Omental fat pad (tissue), 4 donors: ENCODE results near the gene FLT3. TPM values are rescaled to one million over a fixed set of nuclear protein-coding genes. Genes with fewer than 3 reads are reported as not detected.

Source experiments
- ATAC-seq: fragments of 150-250 bp; one replicate; pipeline ENCODE4 v1.9.1; 2016; ENCODE audit warnings: mild to moderate bottlenecking, moderate library complexity; ENCODE audit not compliant: low FRiP score
- DNase-seq: peaks from one replicate; pipeline ENCODE4 v3.0.0-alpha.2; 2019; ENCODE audit warnings: low spot score
- total RNA-seq, 4 donors: library from RNA; depleted of rRNA; stranded (reverse); fragments of >200 nt; gene quantifications; one replicate each; pipeline ENCODE4 v1.1.0, GENCODE V29; 2016
- TF ChIP-seq, protein P1 (sequence below), 3 donors: fragments of 450-650 bp; IDR thresholded peaks; one replicate each; pipeline ENCODE4 v1.5.1; 2016 to 2017; ENCODE audit warnings: antibody characterized with exemption in 3 of 3, mild to moderate bottlenecking in 3 of 3, moderate library complexity in 2 of 3

The FLT3 gene
- total RNA-seq, 4 donors from 2014 or later: 0.37 to 6.5 (median 1.1) TPM

- TF ChIP-seq, protein P1, sequence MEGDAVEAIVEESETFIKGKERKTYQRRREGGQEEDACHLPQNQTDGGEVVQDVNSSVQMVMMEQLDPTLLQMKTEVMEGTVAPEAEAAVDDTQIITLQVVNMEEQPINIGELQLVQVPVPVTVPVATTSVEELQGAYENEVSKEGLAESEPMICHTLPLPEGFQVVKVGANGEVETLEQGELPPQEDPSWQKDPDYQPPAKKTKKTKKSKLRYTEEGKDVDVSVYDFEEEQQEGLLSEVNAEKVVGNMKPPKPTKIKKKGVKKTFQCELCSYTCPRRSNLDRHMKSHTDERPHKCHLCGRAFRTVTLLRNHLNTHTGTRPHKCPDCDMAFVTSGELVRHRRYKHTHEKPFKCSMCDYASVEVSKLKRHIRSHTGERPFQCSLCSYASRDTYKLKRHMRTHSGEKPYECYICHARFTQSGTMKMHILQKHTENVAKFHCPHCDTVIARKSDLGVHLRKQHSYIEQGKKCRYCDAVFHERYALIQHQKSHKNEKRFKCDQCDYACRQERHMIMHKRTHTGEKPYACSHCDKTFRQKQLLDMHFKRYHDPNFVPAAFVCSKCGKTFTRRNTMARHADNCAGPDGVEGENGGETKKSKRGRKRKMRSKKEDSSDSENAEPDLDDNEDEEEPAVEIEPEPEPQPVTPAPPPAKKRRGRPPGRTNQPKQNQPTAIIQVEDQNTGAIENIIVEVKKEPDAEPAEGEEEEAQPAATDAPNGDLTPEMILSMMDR (IDR thresholded peaks at IDR 0.05): no peak
- no peak for DNase-seq
These were observed 126.3 kb downstream of the FLT3 start for GRCh38 chr13:27973961-27974662.

DNA sequence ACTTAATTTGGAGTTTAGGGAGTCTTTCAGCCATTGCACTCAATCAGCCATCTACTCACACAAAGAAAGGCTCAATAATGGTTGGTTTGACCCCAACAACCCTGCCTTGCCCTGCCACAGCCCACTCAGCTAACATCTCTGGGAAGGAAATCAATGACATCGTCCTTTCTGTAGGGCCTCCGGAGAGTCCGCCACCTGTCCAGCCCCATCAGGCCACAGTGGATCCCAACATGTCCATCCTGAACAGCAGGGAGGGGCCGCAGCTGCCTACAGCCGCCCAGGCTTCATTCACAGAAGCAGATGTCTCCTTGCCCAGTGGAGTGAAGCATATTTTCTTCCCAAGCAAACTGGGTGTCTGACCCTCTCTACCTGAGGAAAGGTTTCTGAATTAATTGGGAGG, 127.1 kb downstream of the FLT3 start:
- ATAC-seq: no peak
- DNase-seq: no peak
- TF ChIP-seq, protein P1 (IDR thresholded peaks at IDR 0.05): no peak

More at GRCh38 chr13:27973961-27974662, 126.3 kb downstream of the FLT3 start:
- no peak for ATAC-seq

- TF ChIP-seq, protein P1 (IDR thresholded peaks at IDR 0.05): no peak
- ATAC-seq: no peak
- DNase-seq: no peak
These were observed 127.9 kb downstream of the FLT3 start for GRCh38 chr13:27972478-27972820.

GRCh38 chr13:27971776-27972477, 128.4 kb downstream of the FLT3 start:
- TF ChIP-seq, protein P1 (IDR thresholded peaks at IDR 0.05): no peak
- ATAC-seq (no peak), DNase-seq (no peak)

DNA sequence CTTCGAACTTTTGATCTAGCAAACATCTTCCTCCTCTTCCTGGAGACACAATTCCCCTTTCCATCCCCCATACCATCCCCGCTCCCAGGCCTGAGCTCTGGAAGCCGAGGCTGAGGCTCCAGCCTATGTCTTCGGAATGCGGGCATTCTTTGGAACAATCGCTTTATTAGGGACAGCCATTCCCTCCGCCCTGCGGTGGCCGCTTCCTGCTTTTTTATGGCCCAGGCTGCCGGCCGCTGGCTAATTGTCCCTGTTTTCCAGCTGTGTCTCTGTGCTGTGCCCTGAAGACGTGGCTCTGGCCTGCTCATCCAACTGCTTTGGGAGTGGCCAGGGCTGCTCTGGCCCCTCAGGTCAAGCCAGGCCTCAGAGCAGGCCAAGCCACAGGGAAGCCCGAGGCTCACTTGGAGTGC, 129.1 kb downstream of the FLT3 start:
- no peak for DNase-seq
- TF ChIP-seq, protein P1 (IDR thresholded peaks at IDR 0.05): no peak
- ATAC-seq: no peak

GRCh38 chr13:27970382-27971235, 129.8 kb downstream of the FLT3 start:
- DNase-seq (no peak), ATAC-seq (no peak)
- TF ChIP-seq, protein P1 (IDR thresholded peaks at IDR 0.05): no peak
